ENCODE results near the gene CSNK2A1.

GRCh38 chr20:436476-436875, 107.1 kb downstream of the CSNK2A1 start:
- TF ChIP-seq CEBPB (IDR thresholded peaks at IDR 0.05) = no peak
- no peak for TF ChIP-seq TAF1 (IDR thresholded peaks at IDR 0.05; ENCODE audit: low read depth)
- TF ChIP-seq YY1 (IDR thresholded peaks at IDR 0.05; ENCODE audit: low read depth) = no peak
- TF ChIP-seq EGR1 (IDR thresholded peaks at IDR 0.05) = no peak
- TF ChIP-seq USF1 (IDR thresholded peaks at IDR 0.05) = no peak
- TF ChIP-seq TCF12 (IDR thresholded peaks at IDR 0.05; ENCODE audit: low read depth) = no peak
- TF ChIP-seq EP300 (IDR thresholded peaks at IDR 0.05; ENCODE audit: borderline replicate concordance) = no peak
- no peak for TF ChIP-seq NFIC (IDR thresholded peaks at IDR 0.05)
- no peak for TF ChIP-seq RAD21 (IDR thresholded peaks at IDR 0.05; ENCODE audit: low read depth)
- TF ChIP-seq REST (IDR thresholded peaks at IDR 0.05; ENCODE audit: low read depth) = no peak
- TF ChIP-seq ZBTB7A (IDR thresholded peaks at IDR 0.05; ENCODE audit: low read depth) = no peak
- no peak for TF ChIP-seq MAX (IDR thresholded peaks at IDR 0.05)

All from Ishikawa (cell line).